Epidermal melanocyte (primary cell): ENCODE results near the gene OR13C5.
"Not testable (repeated sequence)": the region's sequence is repeated elsewhere in the genome, so short reads cannot be mapped to it uniquely, and the experiment has no call there.

Experiments used
- DNase-seq: peaks from one replicate; pipeline ENCODE4 v3.0.0; 2011; ENCODE audit warnings: low spot score; ENCODE audit not compliant: insufficient read length

Gene OR13C5

DNA sequence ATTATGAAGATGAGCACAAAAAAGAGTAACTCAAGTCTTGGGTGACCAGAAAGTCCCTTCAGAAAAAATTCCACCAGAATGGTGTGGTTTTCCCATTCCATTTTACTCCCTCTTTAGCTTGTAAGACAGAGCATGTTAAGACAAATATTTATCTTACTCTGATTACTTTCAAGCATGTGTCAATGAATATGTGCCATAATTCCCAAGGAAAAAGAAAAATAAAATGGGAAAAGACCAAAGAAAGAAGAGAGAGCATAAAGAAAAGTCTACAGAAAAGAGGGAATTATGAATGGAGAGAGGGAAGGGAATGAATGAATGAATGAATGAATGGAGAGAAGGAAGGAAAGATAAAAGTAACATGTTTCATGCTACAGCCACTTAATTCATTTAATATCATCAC, at the start of gene OR13C5:
Gene OR13C5, minus strand, starts transcription at position 101 of the 400 bp plus-strand sequence. Its CDS starts 0 bp downstream, at position 101.
- not testable (repeated sequence) for DNase-seq

DNA sequence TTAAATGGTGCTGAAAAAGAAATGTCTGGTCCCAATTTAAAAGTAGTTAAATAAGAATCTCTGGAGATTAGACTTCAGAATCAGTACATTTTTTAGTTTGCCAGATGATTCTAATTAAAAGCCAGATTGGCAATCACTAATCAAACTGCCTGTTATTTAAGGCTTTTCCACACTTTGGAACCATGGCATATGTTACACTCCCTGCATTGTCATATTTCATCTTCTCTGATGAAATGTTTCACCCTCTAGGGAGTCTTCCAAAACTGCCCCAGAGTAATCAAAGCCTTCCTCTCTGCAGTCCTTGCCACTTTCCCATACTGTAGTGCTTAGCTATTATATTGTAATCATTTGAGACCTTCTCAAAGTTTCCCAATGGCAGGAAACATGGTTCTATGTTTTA, 36.2 kb upstream of the OR13C5 start:
- no peak for DNase-seq

DNA sequence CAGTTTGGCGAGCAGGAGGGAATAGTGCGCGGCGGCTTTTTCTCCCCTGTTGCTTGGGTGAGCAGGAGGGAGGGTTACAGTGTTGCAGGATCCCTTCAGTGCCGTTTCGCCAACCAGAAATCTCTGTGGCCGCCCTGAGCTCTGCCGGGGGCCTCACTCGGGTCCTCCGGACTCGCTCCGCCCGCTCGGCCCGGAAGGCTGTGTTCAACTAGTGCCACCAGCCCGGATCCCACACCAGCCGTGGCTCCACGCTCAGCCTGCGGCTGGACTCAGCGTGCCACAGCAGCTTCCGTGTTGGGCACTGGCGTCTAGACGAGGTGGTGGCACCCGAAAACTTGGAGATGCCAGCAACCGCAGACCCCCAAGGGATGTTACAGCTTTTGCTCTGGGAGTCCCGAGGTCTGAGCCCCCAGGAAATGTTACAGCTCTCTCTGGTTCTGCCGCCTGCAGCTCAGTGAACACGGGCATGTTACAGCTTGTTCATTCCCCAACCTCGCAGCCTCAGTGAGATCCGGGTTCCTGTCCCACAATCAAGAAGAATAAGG, 34.8 kb upstream of the OR13C5 start:
- no peak for DNase-seq

DNA sequence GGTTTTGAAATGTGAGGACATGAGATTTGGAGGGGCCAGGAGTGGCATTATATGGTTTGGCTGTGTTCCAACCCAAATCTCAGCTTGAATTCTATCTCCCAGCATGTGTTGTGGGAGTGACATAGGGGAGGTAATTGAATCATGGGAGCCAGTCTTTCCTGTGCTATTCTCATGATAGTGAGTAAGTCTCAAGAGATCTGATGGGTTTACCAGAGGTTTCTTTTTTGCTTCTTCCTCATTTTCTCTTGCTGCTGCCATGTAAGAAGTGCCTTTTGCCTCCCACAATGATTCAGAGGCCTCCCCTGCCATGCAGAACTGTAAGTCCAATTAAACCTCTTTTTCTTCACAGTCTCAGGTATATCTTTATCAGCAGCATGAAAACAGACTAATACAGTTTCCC, 26.8 kb upstream of the OR13C5 start:
- DNase-seq: not testable (repeated sequence)

DNA sequence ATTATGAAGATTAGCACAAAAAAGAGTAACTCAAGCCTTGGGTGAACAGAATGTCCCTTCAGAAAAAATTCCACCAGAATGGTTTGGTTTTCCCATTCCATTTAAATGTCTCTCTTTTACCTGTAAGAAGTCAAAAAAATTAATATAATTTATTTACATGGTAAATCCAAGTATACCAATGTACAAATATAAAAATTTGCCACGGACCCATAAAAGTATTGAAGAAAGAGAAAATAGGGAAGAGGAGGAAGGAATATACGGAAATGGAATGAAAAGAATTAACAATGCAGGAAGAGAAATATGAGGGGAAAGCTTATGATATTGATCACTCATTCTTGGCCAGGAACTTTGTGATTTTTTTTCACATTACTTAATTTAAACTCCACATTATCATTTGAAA, 18.9 kb upstream of the OR13C5 start, which contains the start of gene OR13C9:
Gene OR13C9, minus strand, starts transcription at position 101 of the 400 bp plus-strand sequence. Its CDS starts 0 bp downstream, at position 101.
- DNase-seq: no peak

DNA sequence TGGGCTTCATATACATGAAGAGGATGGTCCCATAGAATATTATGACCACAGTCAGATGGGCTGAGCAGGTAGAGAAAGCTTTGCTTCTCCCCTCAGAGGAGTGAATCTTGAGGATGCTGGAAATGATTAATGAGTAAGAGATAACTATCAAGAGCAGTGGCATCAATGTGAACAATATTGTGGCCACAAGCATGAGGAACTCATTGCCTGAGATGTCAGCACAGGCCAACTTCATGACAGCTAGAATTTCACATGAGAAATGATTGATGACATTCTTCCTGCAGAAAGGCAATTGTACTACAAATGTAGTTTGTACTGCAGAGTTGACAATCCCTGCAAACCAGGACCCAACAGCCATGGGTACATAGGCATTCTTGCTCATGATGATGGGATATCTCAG, 18.2 kb upstream of the OR13C5 start:
- DNase-seq: no peak

DNA sequence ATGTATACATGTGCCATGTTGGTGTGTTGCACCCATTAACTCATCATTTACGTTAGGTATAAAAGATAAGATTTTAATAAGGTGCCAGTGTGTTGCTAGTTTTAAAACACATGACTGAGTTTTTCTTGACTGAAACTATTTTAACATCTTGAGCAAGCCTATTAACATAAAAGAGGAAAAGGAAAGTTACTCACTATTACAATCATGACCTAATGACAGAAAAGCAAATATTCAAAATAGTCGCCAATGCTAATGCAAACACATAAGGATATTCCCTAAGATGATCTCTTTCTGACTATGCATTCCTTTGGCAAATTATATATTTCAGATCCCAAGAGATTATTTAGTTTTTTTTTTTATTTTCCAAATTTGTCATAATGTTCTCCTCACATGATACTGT, 12.0 kb upstream of the OR13C5 start:
- no peak for DNase-seq

DNA sequence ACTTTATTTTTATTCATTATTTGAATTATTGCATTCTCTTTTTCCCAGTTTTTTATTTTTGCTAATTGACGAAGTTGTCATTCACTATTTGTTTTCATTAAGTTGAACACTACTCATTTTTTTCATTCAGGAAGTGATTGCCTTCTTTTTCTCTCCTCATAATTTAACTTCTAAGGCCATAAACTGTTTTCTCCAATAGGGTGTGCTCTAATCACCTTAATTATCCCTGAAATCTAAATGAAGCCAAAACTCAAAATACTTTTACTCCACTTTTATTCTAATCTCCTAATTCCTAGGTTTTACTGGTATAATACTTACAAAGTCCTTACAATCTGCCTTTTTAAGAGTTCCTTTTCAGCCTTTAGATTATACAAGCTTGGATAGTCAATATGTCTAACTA, 9.1 kb upstream of the OR13C5 start:
- no peak for DNase-seq

GRCh38 chr9:104606152-104606551, 6.9 kb upstream of the OR13C5 start:
- no peak for DNase-seq

DNA sequence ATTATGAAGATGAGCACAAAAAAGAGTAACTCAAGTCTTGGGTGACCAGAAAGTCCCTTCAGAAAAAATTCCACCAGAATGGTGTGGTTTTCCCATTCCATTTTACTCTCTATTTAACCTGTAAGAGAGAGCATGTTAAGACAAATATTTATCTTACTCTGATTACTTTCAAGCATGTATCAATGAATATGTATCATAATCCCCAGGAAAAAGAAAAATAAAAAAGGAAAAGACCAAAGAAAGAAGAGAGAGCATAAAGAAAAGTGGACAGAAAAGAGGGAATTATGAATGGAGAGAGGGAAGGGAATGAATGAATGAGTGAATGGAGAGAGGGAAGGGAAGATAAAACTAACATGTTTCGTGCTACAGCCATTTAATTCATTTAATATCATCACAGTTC, 6.3 kb upstream of the OR13C5 start, which contains the start of gene OR13C2:
Gene OR13C2, minus strand, starts transcription at position 101 of the 400 bp plus-strand sequence. Its CDS starts 0 bp downstream, at position 101.
- not testable (repeated sequence) for DNase-seq

GRCh38 chr9:104604801-104605200, 5.6 kb upstream of the OR13C5 start:
- no peak for DNase-seq

- DNase-seq: not testable (repeated sequence)
Measured at GRCh38 chr9:104598749-104599148, 464 bp downstream of the OR13C5 start.

- no peak for DNase-seq
Measured at GRCh38 chr9:104589626-104590025, 9.6 kb downstream of the OR13C5 start.

- no peak for DNase-seq
Measured at GRCh38 chr9:104586496-104587180, 12.6 kb downstream of the OR13C5 start.

- DNase-seq: no peak
Measured at GRCh38 chr9:104580562-104580961, 18.7 kb downstream of the OR13C5 start.

- no peak for DNase-seq
Measured at GRCh38 chr9:104577263-104577662, 21.9 kb downstream of the OR13C5 start.

DNA sequence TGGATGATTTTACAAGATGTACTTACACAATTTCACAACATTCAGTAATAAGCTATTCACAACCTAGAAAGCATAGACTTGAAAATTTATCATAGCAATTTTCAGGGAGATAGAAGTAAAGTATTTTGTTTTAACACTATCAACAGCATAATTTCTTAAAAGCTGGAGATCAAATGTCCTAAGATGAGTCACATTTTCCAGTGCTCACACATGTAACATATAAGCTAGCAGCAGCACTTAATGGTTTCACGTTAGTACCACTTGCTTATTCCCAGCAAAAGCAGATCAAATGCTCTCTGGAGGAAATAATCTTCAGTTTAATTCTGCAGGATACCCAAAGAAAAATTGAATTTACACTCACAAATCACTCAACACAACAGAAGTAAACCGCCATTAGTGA, 23.8 kb downstream of the OR13C5 start:
- no peak for DNase-seq

DNA sequence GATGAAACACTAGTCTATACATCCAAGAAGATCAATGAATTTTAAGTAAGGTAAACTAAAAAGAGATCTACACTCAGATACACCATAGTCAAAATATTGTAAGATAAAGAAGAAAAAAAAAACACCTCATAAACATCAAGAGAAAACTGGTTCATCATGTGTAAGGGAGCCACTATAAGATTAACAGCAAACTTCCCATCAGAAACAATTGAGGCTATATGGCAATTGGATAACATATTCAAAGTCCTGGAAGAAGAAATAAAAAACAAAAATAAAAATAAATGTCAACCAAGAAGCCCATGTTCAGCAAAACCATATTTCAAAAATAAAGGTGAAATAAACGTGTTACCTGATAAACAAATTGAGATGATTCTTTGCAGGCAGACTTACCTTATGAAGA, 26.6 kb downstream of the OR13C5 start:
- DNase-seq: no peak

DNA sequence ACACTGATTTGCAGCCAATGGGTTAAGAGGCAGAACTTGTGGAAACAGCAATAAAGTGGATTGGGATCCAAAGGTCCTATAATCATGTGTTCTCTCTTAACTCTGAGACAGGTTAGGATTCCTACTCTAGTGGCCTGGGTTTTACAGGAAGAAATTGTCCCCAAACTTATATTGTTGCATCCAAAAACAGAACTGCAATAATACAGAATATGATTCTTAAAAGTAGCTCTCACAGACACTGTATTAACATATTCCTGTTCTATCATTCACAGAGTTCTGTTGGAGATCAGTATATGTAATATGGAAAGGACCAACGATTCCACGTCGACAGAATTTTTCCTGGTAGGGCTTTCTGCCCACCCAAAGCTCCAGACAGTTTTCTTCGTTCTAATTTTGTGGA, 30.3 kb downstream of the OR13C5 start, which contains the start of gene OR13C8:
Gene OR13C8, plus strand, starts transcription at position 301 of the 400 bp plus-strand sequence. Its CDS starts 0 bp downstream, at position 301.
- no peak for DNase-seq

- DNase-seq: no peak
Measured at GRCh38 chr9:104564358-104564757, 34.9 kb downstream of the OR13C5 start.

GRCh38 chr9:104556830-104557634, 42.2 kb downstream of the OR13C5 start:
- no peak for DNase-seq

DNA sequence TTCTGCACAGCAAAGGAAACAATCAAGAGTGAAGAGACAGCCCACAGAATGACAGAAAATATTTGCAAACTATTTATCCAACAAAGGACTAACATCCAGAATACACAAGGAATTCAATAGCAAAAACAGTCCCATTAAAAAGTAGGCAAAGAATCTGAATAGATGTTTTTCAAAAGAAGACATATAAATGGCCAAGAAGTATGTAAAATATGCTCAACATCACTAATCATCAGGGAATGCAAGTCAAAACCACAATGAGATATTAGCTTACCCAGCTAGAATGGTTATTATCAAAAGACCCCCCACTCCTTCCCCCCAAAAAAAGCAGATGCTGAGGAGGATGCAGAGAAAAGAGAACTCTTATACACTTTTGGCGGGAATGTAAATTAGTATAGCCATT, 43.7 kb downstream of the OR13C5 start:
- no peak for DNase-seq
